Ishikawa (cell line): Measurements from ENCODE around the gene KMT2E.

Experiments
- CEBPB ChIP-seq: IDR thresholded peaks from 2 replicates; pipeline ENCODE4 v1.6.1; 2012
- CREB1 ChIP-seq: IDR thresholded peaks from 2 replicates; pipeline ENCODE4 v1.6.1; 2012; ENCODE audit warnings: low read depth
- EGR1 ChIP-seq: IDR thresholded peaks from 2 replicates; pipeline ENCODE4 v1.6.1; 2012
- EP300 ChIP-seq: IDR thresholded peaks from 2 replicates; pipeline ENCODE4 v1.6.1; 2012; ENCODE audit warnings: borderline replicate concordance
- FOXM1 ChIP-seq: IDR thresholded peaks from 2 replicates; pipeline ENCODE4 v1.6.1; 2012; ENCODE audit warnings: low read depth, borderline replicate concordance
- MAX ChIP-seq: IDR thresholded peaks from 2 replicates; pipeline ENCODE4 v1.6.1; 2012
- NFIC ChIP-seq: IDR thresholded peaks from 2 replicates; pipeline ENCODE4 v1.6.1; 2012
- RAD21 ChIP-seq: IDR thresholded peaks from 2 replicates; pipeline ENCODE4 v1.6.1; 2012; ENCODE audit warnings: low read depth
- REST ChIP-seq: IDR thresholded peaks from 2 replicates; pipeline ENCODE4 v1.6.1; 2012; ENCODE audit warnings: low read depth, mild to moderate bottlenecking
- TAF1 ChIP-seq: IDR thresholded peaks from 2 replicates; pipeline ENCODE4 v1.6.1; 2012; ENCODE audit warnings: low read depth, mild to moderate bottlenecking
- TCF12 ChIP-seq: IDR thresholded peaks from 2 replicates; pipeline ENCODE4 v1.6.1; 2012; ENCODE audit warnings: low read depth
- TEAD4 ChIP-seq: IDR thresholded peaks from 2 replicates; pipeline ENCODE4 v1.6.1; 2012
- USF1 ChIP-seq: IDR thresholded peaks from 2 replicates; pipeline ENCODE4 v1.6.1; 2012
- YY1 ChIP-seq: IDR thresholded peaks from 2 replicates; pipeline ENCODE4 v1.6.1; 2012; ENCODE audit warnings: low read depth
- ZBTB7A ChIP-seq: IDR thresholded peaks from 2 replicates; pipeline ENCODE4 v1.6.1; 2012; ENCODE audit warnings: low read depth

KMT2E gene

GRCh38 chr7:104967595-104967994 is 46.4 kb upstream of the KMT2E start:
- TF ChIP-seq EP300 = no peak
- TF ChIP-seq EGR1 = no peak

- TF ChIP-seq YY1 = no peak
- no peak for TF ChIP-seq MAX
- TF ChIP-seq RAD21 = no peak
- TF ChIP-seq NFIC = no peak
- TF ChIP-seq CEBPB = no peak
- no peak for TF ChIP-seq EGR1
- TF ChIP-seq TAF1 = no peak
- no peak for TF ChIP-seq ZBTB7A
- TF ChIP-seq TEAD4 = no peak
- TF ChIP-seq CREB1 = no peak
- no peak for TF ChIP-seq TCF12
- TF ChIP-seq EP300 = no peak
- TF ChIP-seq REST = no peak
- TF ChIP-seq FOXM1 = no peak
- no peak for TF ChIP-seq USF1
These were observed 45.4 kb upstream of the KMT2E start for GRCh38 chr7:104968648-104969047.

- TF ChIP-seq FOXM1 (no peak), RAD21 (no peak), EGR1 (no peak), CEBPB (no peak), REST (no peak), TEAD4 (no peak), NFIC (no peak), TCF12 (no peak), YY1 (no peak), USF1 (no peak), MAX (no peak), CREB1 (no peak), TAF1 (no peak)
These were observed 44.8 kb upstream of the KMT2E start for GRCh38 chr7:104969183-104969582.

- TF ChIP-seq FOXM1 = no peak
- no peak for TF ChIP-seq RAD21
- no peak for TF ChIP-seq USF1
- no peak for TF ChIP-seq ZBTB7A
- no peak for TF ChIP-seq CEBPB
- TF ChIP-seq MAX = no peak
- no peak for TF ChIP-seq YY1
- TF ChIP-seq REST = no peak
- TF ChIP-seq NFIC = no peak
- TF ChIP-seq TCF12 = no peak
- no peak for TF ChIP-seq EGR1
- TF ChIP-seq TAF1 = no peak
- no peak for TF ChIP-seq EP300
These were observed 42.5 kb upstream of the KMT2E start for GRCh38 chr7:104971290-104972071.
